HG02852 (cell line): ENCODE data around the gene ADK.
"Not testable (repeated sequence)": the region's sequence is repeated elsewhere in the genome, so short reads cannot be mapped to it uniquely, and the experiment has no call there.

Experiments
- ATAC-seq: cut with Tn5 transposase; IDR thresholded peaks from one replicate; pipeline ENCODE4 v1.9.1; 2021; ENCODE audit warnings: mild to moderate bottlenecking, moderate library complexity; ENCODE audit not compliant: unreplicated experiment

ADK gene

DNA sequence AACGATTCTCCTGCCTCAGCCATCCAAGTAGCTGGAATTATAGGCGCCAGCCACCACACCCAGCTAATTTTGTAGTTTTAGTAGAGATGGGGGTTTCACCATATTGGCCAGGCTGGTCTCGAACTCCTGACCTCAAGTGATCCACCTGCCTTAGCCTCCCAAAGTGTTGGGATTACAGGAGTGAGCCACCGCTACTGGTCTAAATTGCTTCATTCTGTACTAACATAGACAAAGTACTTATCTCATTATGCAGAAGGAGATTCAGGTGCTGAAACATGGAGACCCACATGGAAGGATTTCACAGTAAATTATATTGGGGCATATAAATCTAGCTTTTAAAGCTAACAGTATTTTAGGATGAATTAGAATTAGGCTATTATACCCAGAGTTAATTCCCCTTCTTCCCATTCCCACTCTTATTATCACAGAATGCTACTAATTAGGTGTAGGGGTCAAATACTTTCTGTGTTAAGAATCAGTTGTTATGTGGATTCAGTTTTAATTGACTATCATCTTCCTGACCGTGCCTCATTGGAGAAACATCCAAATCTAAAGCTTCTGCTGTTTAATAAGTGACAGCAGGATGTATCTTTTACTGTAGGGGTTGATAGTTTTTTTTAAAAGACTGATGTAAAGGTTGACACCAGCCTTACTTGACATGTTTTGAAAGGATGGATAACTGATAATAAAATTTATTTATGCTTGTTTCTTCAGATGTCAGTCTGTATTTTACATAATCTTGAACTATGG, 27.2 kb downstream of the ADK start:
- ATAC-seq = no peak

DNA sequence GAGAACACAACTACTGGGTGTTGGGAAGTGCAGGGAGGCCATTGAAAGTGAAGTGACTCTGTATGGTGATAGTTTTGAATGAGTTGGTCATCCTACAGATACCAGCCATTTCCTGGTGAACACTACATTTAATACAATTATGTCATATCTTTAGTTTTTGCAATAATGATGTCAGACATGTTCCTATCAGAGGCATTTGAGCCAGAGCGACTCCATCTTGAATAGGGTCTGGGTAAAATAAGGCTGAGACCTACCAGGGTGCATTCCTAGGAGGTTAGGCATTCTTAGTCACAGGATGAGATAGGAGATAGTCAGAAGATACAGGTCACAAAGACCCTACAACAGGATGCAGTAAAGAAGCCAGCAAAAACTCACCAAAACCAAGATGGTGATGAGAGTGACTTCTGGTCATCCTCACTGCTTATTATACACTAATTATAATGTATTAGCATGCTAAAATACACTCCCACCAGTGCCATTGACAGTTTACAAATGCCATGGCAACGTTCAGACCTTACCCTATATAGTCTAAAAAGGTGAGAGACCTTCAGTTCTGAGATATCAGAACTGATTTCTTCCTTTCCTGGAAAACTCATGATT, 28.2 kb downstream of the ADK start:
- ATAC-seq = no peak

DNA sequence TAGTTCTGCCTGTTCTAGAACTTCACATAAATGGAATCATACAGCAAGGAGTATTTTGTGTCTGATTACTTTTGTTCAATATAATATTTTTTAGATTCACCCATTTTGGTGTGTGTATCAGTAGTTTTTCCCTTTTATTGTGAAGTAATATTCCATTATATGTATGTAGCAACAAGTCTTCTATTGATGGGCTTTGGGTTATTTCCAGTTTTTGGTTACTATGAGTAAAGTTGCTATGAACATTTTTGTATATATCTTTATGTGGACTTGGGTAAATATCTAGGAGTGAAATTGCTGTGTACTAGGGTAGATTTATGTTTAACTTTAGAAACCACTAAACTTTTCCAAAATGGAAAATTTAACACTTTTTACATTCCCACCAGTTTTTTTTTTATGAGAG, 35.7 kb downstream of the ADK start:
- no peak for ATAC-seq

DNA sequence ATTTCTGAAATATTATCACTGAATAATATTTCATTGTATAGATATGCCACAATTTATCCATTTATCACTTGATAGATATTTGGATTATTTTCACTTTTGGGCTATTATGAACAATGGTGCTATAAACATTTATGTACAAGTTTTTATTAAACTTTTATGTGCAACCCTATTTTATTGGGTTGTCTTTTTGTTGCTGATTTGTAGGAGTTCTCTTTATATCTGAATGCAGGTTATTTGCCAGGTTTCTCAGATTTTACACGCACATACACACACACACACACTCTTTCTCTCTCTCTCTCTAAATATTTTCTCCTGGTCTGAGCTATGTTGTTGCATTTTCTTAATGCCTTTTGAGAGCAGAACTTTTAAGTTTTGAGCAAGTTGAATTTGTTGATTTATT, 36.2 kb downstream of the ADK start:
- no peak for ATAC-seq

DNA sequence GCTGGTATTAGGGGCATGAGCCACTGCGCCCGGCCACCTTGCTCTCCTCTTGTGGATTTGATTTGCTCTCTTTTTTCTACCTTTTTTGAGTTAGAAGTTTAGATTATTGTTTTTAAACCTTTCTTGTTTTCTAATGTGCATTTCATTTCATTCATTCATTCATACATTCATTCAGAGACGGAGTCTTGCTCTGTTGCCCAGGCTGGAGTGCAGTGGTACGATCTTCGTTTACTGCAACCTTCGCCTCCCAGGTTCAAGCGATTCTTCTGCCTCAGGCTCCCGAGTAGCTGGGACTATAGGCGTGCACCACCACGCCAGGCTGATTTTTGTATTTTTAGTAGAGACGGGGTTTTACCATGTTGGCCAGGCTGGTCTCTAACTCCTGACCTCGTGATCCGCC, 37.6 kb downstream of the ADK start:
- not testable (repeated sequence) for ATAC-seq

DNA sequence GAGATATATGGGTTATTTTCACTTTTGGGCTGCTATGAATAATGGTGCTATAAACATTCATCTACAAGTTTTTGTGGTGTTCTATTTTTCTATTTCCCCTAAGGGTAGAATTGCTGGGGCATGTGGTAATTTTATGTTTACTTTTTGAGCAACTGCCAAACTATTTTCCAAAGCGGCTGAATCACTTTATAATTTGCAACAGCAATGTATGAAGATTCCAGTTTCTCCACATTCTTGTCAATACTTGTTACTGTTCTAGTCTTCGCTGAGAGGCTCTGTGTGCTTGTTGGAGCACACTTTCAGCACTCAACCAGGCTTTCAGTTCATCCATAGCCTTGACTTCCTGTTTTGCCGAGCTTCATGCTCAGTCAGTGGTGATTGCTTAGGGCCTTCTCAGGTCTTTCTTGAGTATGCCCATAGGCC, 39.0 kb downstream of the ADK start:
- ATAC-seq = peak; percentile 71

DNA sequence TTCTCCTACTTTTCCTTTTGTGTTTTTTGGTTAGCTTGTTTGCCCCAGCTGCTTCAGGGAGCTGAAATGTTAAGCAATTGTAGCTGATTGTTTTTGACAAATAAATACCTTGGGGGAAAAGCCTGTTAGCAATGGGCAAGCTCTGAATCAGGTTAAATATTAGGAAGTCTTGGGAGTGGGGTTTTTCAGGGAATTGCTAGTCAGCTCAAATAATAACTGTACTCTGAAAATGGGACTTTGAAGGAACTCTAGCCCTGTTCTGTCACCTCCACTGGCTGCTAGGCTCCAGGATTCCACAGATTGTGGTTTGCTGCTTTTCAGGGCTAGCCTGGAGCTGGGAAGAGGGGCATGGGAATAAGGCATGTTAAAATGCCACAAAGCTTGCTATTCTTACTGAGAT, 39.5 kb downstream of the ADK start:
- ATAC-seq = no peak

DNA sequence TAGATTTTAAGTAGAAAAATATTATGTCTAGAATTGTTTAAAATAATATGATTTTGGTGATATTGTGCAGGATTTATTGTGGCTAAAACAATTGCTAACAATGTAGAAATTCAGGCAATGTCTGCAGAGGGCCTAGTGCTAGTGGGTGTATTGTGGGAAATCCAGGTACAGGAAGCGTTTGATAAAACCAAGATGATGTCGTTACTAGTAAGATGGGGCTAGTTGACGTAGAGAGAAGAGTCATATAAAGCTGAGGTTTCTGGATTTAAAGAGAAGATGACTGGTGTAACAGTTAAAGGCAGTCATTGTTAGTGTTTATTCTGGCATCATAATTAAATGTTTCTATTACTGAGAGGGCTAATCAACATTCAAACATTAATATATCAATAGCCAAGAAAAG, 43.5 kb downstream of the ADK start:
- no peak for ATAC-seq

DNA sequence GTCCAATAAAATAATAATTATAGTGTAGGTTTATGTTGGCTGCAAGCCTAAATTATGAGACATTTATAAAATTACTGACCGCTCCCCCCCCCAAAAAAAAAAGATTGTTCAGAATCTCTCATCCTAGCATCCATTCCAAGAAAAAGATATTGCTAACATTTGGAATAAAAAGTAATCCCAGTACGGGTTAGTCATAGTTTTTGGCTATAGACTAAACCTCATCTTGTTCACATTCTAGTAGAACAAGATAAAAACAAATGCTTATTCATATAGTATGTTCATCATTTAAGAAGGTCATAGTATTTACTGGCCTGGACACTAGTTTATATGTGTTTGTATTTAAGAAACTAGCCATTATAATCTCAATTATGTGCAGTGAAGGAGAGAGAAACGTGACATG, 44.0 kb downstream of the ADK start:
- ATAC-seq = no peak

DNA sequence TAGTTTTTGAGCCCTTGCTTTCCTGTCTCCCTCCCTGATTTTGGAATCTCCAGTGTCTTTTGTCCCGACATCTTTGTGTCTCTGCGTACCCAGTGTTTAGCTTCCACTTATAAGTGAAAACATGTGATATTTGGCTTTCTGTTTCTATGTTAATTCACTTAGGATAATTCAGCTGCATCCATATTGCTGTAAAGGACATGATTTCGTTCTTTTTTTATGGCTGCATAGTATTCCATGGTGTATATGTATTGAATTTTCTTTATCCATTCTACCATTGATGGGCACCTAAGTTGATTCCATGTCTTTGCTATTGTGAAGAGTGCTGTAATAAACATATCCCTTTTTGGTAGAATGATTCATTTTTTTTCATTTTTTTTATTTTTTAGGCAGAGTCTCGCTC, 48.3 kb downstream of the ADK start:
- ATAC-seq = no peak

DNA sequence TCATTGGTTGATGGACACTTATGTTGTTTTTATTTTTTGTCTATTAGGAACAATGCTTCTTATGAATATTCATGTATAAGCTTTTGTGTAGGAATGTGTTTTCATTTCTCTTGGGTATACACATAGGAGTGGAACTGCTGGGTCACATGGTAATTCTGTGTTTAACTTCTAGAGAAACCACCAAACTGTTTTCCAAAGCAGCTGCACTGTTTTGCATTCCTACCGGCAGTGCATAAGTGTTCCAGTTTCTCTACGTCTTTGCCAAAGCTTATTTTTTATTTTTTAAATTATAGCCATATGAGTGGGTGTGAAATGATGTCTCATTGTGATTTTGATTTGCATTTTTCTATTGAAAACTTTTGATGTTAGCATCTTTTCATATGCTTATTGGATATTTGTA, 51.3 kb downstream of the ADK start:
- ATAC-seq = no peak

DNA sequence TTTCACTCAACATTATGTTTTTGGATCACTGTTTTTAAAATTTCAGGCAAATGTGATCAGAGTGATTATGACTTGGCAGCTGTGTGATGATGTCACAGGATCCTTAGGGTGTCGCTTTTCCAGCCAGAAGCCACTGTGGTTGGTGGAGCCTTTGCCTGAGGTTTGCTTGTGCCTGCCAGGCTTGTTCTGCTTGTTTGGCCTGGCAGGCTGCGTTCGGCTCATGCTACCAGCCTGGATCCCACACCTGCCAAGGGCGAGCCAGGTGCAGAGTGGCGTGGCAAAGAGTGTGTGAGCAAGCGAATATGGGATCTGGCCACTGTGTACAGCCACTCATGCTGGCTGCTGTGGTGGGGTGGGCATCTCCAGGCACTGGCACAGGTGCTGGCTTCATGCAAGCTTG, 55.7 kb downstream of the ADK start:
- no peak for ATAC-seq

DNA sequence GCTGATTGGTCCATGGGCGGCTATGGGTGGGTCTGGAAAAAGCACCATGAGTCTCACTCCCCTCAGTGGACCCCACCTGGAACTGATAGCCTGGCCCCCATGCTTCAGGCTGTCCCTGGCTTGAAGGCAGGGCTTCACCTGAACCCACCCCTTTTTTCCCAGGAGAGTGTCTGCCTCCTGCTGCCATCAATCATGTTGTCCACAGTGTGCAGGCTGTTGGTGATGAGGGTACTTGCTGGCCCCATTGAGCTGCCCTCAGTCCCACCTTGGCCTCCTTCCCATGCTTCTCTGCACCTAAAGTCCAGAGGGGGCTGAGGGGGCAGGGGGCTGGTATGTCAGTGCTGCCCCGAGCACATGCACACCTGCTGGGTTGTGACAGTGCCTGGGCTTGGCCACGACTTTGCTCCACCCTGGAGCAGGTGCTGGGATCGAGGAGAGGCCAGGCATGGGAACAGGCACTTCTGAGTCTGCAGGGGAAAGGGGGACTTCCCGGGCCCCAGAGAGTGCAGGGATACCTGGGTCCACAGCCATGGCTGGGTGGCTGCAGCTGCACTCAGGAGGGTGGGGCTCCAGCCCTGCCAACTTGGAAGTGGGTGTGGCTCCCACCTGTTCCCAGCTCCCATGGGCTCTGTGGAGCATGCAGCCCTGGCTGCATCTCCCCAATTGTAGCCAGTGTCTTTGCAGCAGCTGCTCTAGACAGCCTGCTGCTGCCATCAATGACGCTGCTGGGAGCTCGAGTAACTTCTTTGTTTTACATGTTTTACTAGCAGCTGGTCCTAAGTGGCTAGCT, 56.9 kb downstream of the ADK start:
- ATAC-seq = no peak

DNA sequence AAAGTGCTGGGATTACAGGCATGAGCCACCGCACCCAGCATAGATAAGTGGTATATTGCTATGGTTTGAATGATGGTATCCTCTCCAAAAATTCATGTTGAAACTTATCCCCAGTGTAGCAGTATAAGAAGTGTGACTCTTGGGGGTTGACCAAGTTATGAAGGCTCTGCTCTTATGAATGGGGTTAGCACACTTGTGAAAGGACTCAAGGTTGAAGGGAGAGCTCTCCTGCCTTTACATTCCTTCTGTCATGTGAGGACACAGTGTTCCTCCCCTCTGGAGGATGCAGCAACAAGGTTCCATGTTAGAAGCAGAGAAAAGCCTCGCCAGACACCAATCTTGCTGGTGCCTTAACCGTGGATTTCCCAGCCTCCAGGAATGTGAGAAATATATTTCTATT, 58.0 kb downstream of the ADK start:
- no peak for ATAC-seq

DNA sequence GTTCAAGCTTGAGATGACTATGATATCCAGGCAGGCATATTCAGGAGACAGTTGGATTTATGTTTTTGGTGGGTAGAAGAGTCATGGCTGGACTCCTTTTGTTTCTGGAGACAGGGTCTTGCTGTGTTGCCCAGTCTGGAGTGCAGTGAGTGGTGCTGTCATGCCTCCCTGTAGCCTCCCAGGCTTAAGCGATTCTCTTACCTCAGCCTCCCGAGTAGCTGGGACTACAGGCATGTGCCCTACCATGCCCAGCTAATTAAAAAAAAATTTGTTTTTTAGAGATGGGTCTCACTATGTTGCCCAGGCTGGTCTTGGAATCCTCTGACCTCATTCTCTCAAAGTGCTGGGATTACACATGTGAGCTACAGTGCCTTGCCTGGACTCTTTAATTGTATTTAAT, 62.0 kb downstream of the ADK start:
- ATAC-seq = no peak

DNA sequence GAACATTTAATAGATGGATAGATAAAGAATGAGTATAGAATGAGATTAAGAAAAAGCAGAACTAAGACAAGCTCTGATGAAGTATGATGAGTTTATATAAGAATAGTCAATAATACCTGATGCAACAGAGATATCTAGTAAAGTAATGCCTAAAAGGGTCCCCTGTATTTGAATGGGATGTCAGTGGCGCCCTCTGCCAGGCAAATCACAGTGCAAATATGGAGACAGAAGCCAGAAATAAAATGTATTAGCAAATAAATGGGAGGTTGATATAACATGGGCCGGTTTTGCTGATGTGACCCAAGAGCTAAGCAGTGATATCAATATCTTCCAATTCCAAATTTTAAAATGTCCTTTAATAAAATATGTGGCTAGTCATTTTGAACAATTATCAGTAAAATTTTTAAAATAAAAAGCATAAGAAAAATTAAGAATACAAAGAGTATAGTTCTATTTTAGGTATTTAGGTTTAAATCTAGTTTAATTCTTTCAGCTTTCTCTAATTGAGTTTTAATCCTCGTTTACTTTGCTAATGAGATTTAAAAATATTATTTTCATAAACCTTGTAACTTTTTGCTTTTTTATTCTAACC, 62.6 kb downstream of the ADK start:
- ATAC-seq = no peak

DNA sequence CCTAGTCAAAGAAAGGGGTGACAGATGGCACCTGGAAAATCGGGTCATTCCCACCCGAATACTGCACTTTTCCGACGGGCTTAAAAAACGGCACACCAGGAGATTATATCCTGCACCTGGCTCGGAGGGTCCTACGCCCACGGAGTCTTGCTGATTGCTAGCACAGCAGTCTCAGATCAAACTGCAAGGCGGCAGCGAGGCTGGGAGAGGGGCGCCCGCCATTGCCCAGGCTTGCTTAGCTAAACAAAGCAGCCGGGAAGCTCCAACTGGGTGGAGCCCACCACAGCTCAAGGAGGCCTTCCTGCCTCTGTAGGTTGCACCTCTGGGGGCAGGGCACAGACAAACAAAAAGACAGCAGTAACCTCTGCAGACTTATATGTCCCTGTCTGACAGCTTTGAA, 66.1 kb downstream of the ADK start:
- not testable (repeated sequence) for ATAC-seq

DNA sequence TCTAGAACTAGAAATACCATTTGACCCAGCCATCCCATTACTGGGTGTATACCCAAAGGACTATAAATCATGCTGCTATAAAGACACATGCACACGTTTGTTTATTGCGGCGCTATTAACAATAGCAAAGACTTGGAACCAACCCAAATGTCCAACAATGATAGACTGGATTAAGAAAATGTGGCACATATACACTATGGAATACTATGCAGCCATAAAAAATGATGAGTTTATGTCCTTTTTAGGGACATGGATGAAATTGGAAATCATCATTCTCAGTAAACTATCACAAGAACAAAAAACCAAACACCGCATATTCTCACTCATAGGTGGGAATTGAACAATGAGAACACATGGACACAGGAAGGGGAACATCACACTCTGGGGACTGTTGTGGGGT, 71.4 kb downstream of the ADK start:
- ATAC-seq = not testable (repeated sequence)

DNA sequence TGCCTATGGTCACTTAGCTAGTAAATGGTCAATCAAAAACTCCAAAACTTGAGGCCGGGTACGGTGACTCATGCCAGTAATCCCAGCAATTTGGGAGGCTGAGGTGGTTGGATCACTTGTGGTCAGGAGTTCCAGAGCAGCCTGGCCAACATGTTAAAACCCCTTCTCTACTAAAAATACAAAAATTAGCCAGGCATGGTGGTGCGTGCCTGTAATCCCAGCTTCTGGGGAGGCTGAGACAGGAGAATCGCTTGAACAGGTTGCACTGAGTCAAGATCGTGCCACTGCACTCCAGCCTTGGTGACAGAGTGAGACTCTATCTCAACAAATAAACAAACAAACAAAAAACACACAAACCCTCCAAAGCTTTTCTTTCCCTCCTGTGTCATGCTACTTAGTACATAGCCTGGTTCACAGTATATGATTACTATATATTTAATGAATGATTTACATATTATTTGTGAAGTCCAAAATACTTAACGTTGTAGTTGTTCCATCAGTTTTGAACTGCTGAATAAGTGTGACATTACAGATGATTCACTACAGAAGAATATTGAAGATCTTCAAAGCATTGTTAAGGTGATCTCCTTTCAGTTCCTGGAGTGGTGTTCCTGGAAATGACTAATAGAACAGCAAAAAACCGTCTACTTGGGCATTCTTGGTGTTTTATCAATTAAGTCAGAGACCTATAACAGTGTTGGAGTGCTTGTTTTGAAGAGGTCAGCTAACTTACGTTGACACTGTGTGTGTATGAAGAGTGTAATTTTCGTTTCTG, 72.9 kb downstream of the ADK start:
- no peak for ATAC-seq

DNA sequence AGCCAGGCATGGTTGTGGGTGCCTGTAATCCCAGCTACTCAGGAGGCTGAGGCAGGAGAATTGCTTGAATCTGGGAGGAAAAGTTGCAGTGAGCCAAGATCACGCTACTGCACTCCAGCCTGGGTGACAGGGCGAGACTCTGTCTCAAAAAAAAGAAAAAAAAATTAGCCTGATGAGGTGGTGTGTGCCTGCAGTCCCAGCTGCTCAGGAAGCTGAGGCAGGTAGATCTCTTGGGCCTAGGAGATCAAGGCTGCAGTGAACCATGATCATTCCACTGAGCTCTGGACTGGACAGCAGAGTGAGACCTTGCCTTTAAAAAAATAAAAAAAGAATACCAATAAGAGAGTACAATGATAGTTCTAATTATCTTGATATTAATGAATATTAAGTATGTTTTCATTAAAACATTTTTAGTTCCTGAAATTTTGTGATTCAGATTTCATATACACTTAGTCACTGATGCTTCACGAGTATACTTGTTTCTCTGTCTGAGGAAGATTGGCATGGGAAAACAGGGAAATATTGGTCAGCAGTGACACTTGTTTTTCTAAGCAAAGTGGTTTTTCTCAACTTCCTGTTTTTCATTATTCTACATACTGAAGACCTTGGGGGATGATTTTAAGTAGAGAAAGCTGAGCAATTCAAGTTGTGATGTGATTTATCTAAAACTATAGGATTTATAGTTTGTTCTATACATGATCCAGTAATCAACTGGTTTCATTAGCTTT, 76.8 kb downstream of the ADK start:
- ATAC-seq = no peak
